Omental fat pad (tissue), 4 donors: Measurements from ENCODE around the gene RNF14. TPM values are rescaled to one million over a fixed set of nuclear protein-coding genes. Genes with fewer than 3 reads are reported as not detected.

Experiments
- ATAC-seq: fragments of 150-250 bp; one replicate; pipeline ENCODE4 v1.9.1; 2016; ENCODE audit warnings: mild to moderate bottlenecking, moderate library complexity; ENCODE audit not compliant: low FRiP score
- DNase-seq: peaks from one replicate; pipeline ENCODE4 v3.0.0-alpha.2; 2019; ENCODE audit warnings: low spot score
- total RNA-seq, 4 donors: library from RNA; depleted of rRNA; stranded (reverse); fragments of >200 nt; gene quantifications; one replicate each; pipeline ENCODE4 v1.1.0, GENCODE V29; 2016
- TF ChIP-seq, protein P1 (sequence below), 3 donors: fragments of 450-650 bp; IDR thresholded peaks; one replicate each; pipeline ENCODE4 v1.5.1; 2016 to 2017; ENCODE audit warnings: antibody characterized with exemption in 3 of 3, mild to moderate bottlenecking in 3 of 3, moderate library complexity in 2 of 3

Gene RNF14
- total RNA-seq, 4 donors from 2014 or later = 47.3 to 107 (median 66.7) TPM

DNA sequence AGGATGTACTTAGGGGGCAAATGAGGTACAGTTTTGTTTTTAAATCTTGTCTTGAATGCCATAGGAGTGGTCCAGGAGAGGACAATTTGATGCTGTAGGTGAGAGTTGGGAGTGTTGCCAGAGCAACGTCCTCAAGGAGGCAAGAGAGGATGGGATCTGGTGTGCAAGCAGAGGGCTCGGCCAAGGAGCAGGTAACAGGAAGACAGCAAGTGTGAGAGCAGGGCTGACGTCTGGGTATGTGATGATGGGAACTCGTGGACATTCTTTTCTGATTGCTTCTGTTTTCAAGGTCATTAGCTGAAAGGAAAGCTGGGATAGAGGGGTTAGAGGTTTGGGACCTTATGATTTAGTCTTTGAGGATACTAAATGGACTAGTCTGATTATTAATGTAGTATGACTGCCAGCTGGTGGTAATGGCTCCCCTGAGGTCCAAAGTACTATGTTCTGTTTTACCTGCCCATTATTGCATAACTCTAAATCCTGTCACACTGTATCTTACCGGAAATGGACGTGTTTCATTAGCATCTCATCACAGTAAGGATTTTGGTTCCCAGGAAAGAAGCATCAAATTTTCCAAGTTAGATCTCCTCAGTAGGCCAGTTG lies 28.6 kb downstream of the RNF14 start:
- ATAC-seq (no peak), DNase-seq (no peak)
- TF ChIP-seq, protein P1, sequence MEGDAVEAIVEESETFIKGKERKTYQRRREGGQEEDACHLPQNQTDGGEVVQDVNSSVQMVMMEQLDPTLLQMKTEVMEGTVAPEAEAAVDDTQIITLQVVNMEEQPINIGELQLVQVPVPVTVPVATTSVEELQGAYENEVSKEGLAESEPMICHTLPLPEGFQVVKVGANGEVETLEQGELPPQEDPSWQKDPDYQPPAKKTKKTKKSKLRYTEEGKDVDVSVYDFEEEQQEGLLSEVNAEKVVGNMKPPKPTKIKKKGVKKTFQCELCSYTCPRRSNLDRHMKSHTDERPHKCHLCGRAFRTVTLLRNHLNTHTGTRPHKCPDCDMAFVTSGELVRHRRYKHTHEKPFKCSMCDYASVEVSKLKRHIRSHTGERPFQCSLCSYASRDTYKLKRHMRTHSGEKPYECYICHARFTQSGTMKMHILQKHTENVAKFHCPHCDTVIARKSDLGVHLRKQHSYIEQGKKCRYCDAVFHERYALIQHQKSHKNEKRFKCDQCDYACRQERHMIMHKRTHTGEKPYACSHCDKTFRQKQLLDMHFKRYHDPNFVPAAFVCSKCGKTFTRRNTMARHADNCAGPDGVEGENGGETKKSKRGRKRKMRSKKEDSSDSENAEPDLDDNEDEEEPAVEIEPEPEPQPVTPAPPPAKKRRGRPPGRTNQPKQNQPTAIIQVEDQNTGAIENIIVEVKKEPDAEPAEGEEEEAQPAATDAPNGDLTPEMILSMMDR (IDR thresholded peaks at IDR 0.05) = no peak

DNA sequence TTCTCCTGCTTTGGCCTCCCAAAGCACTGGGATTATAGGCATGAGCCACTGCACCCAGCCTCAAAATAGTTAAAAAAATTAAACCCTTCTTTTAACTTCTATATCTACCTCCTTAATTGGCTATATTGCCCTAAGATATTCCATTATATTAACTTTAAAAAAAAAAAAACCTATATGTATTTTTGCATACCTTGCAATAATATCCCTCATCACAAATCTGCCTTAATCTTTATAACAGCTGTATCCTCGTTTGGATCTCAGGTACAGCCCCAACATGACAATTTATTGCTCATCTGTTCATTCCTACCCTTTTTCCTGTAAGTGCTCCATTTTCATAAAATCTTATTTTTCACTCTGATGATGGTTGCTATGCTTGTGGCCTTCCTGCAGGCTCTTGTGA lies 31.3 kb downstream of the RNF14 start:
- ATAC-seq = no peak
- no peak for DNase-seq
- TF ChIP-seq, protein P1 (IDR thresholded peaks at IDR 0.05) = no peak

- TF ChIP-seq, protein P1 (IDR thresholded peaks at IDR 0.05) = no peak
- DNase-seq (no peak), ATAC-seq (no peak)
Measured at GRCh38 chr5:142000704-142001484, 32.0 kb downstream of the RNF14 start.

GRCh38 chr5:142003266-142003800 lies 34.4 kb downstream of the RNF14 start:
- ATAC-seq (no peak), DNase-seq (no peak)
- TF ChIP-seq, protein P1 (IDR thresholded peaks at IDR 0.05) = no peak

GRCh38 chr5:142006363-142007236 lies 37.7 kb downstream of the RNF14 start:
- no peak for ATAC-seq

GRCh38 chr5:142007237-142007544 lies 38.3 kb downstream of the RNF14 start:
- TF ChIP-seq, protein P1 (IDR thresholded peaks at IDR 0.05) = no peak
- DNase-seq (no peak), ATAC-seq (no peak)

More at GRCh38 chr5:142006363-142007236, 37.7 kb downstream of the RNF14 start:
- DNase-seq = no peak
- TF ChIP-seq, protein P1 (IDR thresholded peaks at IDR 0.05) = no peak
